ENCODE results near the gene LIMCH1.

GRCh38 chr4:41668024-41668423 lies 130.1 kb downstream of the LIMCH1 start:
- no peak for TF ChIP-seq EZH2 (IDR thresholded peaks at IDR 0.05; ENCODE audit: low read length, unreplicated experiment)
- TF ChIP-seq, protein P1, sequence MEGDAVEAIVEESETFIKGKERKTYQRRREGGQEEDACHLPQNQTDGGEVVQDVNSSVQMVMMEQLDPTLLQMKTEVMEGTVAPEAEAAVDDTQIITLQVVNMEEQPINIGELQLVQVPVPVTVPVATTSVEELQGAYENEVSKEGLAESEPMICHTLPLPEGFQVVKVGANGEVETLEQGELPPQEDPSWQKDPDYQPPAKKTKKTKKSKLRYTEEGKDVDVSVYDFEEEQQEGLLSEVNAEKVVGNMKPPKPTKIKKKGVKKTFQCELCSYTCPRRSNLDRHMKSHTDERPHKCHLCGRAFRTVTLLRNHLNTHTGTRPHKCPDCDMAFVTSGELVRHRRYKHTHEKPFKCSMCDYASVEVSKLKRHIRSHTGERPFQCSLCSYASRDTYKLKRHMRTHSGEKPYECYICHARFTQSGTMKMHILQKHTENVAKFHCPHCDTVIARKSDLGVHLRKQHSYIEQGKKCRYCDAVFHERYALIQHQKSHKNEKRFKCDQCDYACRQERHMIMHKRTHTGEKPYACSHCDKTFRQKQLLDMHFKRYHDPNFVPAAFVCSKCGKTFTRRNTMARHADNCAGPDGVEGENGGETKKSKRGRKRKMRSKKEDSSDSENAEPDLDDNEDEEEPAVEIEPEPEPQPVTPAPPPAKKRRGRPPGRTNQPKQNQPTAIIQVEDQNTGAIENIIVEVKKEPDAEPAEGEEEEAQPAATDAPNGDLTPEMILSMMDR (conservative IDR thresholded peaks at IDR 0.05; ENCODE audit: low read depth, low read length), result no peak

Data from PC-3 (cell line).